ENCODE measurements around the gene ASB3. TPM values are rescaled to one million over a fixed set of nuclear protein-coding genes. Genes with fewer than 3 reads are reported as not detected.
"Not testable (repeated sequence)": the region's sequence is repeated elsewhere in the genome, so short reads cannot be mapped to it uniquely, and the experiment has no call there.

Gene ASB3
- total RNA-seq, 2 experiments from 2014 or later: 19.1 to 19.5 TPM

- ChIA-PET POLR2A (no interaction called here), CTCF (no interaction called here)
Observed at GRCh38 chr2:53694096-53694771, 92.5 kb downstream of the ASB3 start.

GRCh38 chr2:53690876-53691275 lies 95.9 kb downstream of the ASB3 start:
- CTCF ChIA-PET: no interaction called here

GRCh38 chr2:53672881-53673522 lies 113.8 kb downstream of the ASB3 start:
- ChIA-PET CTCF (no interaction called here), POLR2A (no interaction called here)

More at GRCh38 chr2:53690876-53691275, 95.9 kb downstream of the ASB3 start:
- POLR2A ChIA-PET: no interaction called here

GRCh38 chr2:53670331-53670730 lies 116.4 kb downstream of the ASB3 start:
- ChIA-PET CTCF (interaction anchor here (0.6 kb wide), 1 partner anchor 16 kb away, joined by 3 read pairs; no protein-coding TSS in a partner anchor), POLR2A (interaction anchor here (0.6 kb wide), 1 partner anchor 967 kb away, joined by 5 read pairs; no protein-coding TSS in a partner anchor)

GRCh38 chr2:53668624-53669026 lies 118.1 kb downstream of the ASB3 start:
- ChIA-PET POLR2A (no interaction called here), CTCF (no interaction called here)

GRCh38 chr2:53667130-53667529 lies 119.6 kb downstream of the ASB3 start:
- POLR2A ChIA-PET, CTCF ChIA-PET: not testable (repeated sequence)

- ChIA-PET CTCF (no interaction called here), POLR2A (no interaction called here)
Observed at GRCh38 chr2:53660886-53661285, 125.9 kb downstream of the ASB3 start.

GRCh38 chr2:53658474-53658873 lies 128.3 kb downstream of the ASB3 start:
- POLR2A ChIA-PET, CTCF ChIA-PET: not testable (repeated sequence)

- CTCF ChIA-PET: no interaction called here
Observed at GRCh38 chr2:53655256-53655655, 131.5 kb downstream of the ASB3 start.

GRCh38 chr2:53654396-53654795 lies 132.4 kb downstream of the ASB3 start:
- CTCF ChIA-PET: no interaction called here
- POLR2A ChIA-PET: no interaction called here

More at GRCh38 chr2:53655256-53655655, 131.5 kb downstream of the ASB3 start:
- POLR2A ChIA-PET: no interaction called here

- POLR2A ChIA-PET: no interaction called here
Observed at GRCh38 chr2:53652131-53652530, 134.6 kb downstream of the ASB3 start.

GRCh38 chr2:53646788-53647187 lies 140.0 kb downstream of the ASB3 start:
- POLR2A ChIA-PET: no interaction called here
- CTCF ChIA-PET: no interaction called here

More at GRCh38 chr2:53652131-53652530, 134.6 kb downstream of the ASB3 start:
- CTCF ChIA-PET: no interaction called here

- ChIA-PET CTCF (no interaction called here), POLR2A (no interaction called here)
Observed at GRCh38 chr2:53641290-53641689, 145.5 kb downstream of the ASB3 start.

- CTCF ChIA-PET: no interaction called here
- POLR2A ChIA-PET: no interaction called here
Observed at GRCh38 chr2:53640466-53640865, 146.3 kb downstream of the ASB3 start.

- ChIA-PET CTCF (no interaction called here), POLR2A (no interaction called here)
Observed at GRCh38 chr2:53636596-53636995, 150.2 kb downstream of the ASB3 start.

- CTCF ChIA-PET: no interaction called here
- POLR2A ChIA-PET: no interaction called here
Observed at GRCh38 chr2:53636109-53636508, 150.6 kb downstream of the ASB3 start.

GRCh38 chr2:53635694-53636093 lies 151.1 kb downstream of the ASB3 start:
- CTCF ChIA-PET: no interaction called here
- POLR2A ChIA-PET: no interaction called here

GRCh38 chr2:53633441-53633840 lies 153.3 kb downstream of the ASB3 start:
- CTCF ChIA-PET: no interaction called here
- POLR2A ChIA-PET: no interaction called here

- ChIA-PET POLR2A (no interaction called here), CTCF (interaction anchor here (1.5 kb wide), 1 partner anchor 83 kb away, joined by 3 read pairs; no protein-coding TSS in a partner anchor)
Observed at GRCh38 chr2:53632714-53633113, 154.0 kb downstream of the ASB3 start.

GRCh38 chr2:53632126-53632460 lies 154.7 kb downstream of the ASB3 start:
- CTCF ChIA-PET: interaction anchor here (1.5 kb wide), 1 partner anchor 84 kb away, joined by 3 read pairs; no protein-coding TSS in a partner anchor
- POLR2A ChIA-PET: no interaction called here

- POLR2A ChIA-PET: no interaction called here
Observed at GRCh38 chr2:53631313-53632125, 155.2 kb downstream of the ASB3 start.

More at GRCh38 chr2:53631313-53632125, 155.2 kb downstream of the ASB3 start:
- CTCF ChIA-PET: interaction anchor here (1.1 to 1.5 kb wide), 2 partner anchors 13 to 84 kb away, joined by 3 read pairs; no protein-coding TSS in a partner anchor

Data from activated CD8-positive, alpha-beta memory T cell treated with anti-CD3 and anti-CD28 coated beads for 36 hours (primary cell).